Measurements from ENCODE around the gene TCF23.

TCF23 gene

GRCh38 chr2:27152796-27153464, 4.1 kb downstream of the TCF23 start:
- H3K27ac ChIP-seq, result no peak overlapping the region

GRCh38 chr2:27154488-27154887, 5.7 kb downstream of the TCF23 start:
- TF ChIP-seq CTCF (IDR thresholded peaks at IDR 0.05), result no peak

More at GRCh38 chr2:27152796-27153464, 4.1 kb downstream of the TCF23 start:
- no peaks in the 10 kb centered on the region for H3K36me3 ChIP-seq
- TF ChIP-seq CTCF (IDR thresholded peaks at IDR 0.05), result no peak
- no peaks in the 10 kb centered on the region for H3K9me3 ChIP-seq
- H3K4me3 ChIP-seq (ENCODE audit: low read depth in 1 of 2, low read length in 1 of 2), result no peak overlapping the region
- no peaks in the 10 kb centered on the region for H3K27me3 ChIP-seq
- no peaks in the 10 kb centered on the region for H3K4me1 ChIP-seq (ENCODE audit: control insufficient read depth in 1 of 2, insufficient read depth in 1 of 2, low read depth in 1 of 2, low read length in 1 of 2)

GRCh38 chr2:27155069-27155520, 6.3 kb downstream of the TCF23 start:
- Histone ChIP-seq H3K27me3 (no peaks in the 10 kb centered on the region), H3K27ac (no peak overlapping the region), H3K9me3 (no peaks in the 10 kb centered on the region), H3K4me3 (ENCODE audit: low read depth in 1 of 2, low read length in 1 of 2) (no peak overlapping the region), H3K36me3 (no peaks in the 10 kb centered on the region), H3K4me1 (ENCODE audit: control insufficient read depth in 1 of 2, insufficient read depth in 1 of 2, low read depth in 1 of 2, low read length in 1 of 2) (no peaks in the 10 kb centered on the region)
- TF ChIP-seq CTCF (IDR thresholded peaks at IDR 0.05), result no peak

More at GRCh38 chr2:27154488-27154887, 5.7 kb downstream of the TCF23 start:
- Histone ChIP-seq H3K4me3 (ENCODE audit: low read depth in 1 of 2, low read length in 1 of 2) (no peak overlapping the region), H3K27me3 (no peaks in the 10 kb centered on the region), H3K4me1 (ENCODE audit: control insufficient read depth in 1 of 2, insufficient read depth in 1 of 2, low read depth in 1 of 2, low read length in 1 of 2) (no peaks in the 10 kb centered on the region), H3K9me3 (no peaks in the 10 kb centered on the region), H3K27ac (no peak overlapping the region), H3K36me3 (no peaks in the 10 kb centered on the region)

- no peak for TF ChIP-seq CTCF (IDR thresholded peaks at IDR 0.05)
- Histone ChIP-seq H3K4me1 (ENCODE audit: control insufficient read depth in 1 of 2, insufficient read depth in 1 of 2, low read depth in 1 of 2, low read length in 1 of 2) (no peaks in the 10 kb centered on the region), H3K36me3 (no peaks in the 10 kb centered on the region), H3K27ac (no peak overlapping the region), H3K9me3 (no peaks in the 10 kb centered on the region), H3K27me3 (no peaks in the 10 kb centered on the region), H3K4me3 (ENCODE audit: low read depth in 1 of 2, low read length in 1 of 2) (no peak overlapping the region)
These were observed 9.7 kb downstream of the TCF23 start for GRCh38 chr2:27158468-27158867.

- Histone ChIP-seq H3K27ac (no peak overlapping the region), H3K9me3 (no peaks in the 10 kb centered on the region), H3K4me1 (ENCODE audit: control insufficient read depth in 1 of 2, insufficient read depth in 1 of 2, low read depth in 1 of 2, low read length in 1 of 2) (no peaks in the 10 kb centered on the region), H3K36me3 (no peaks in the 10 kb centered on the region), H3K27me3 (no peaks in the 10 kb centered on the region), H3K4me3 (ENCODE audit: low read depth in 1 of 2, low read length in 1 of 2) (no peak overlapping the region)
- no peak for TF ChIP-seq CTCF (IDR thresholded peaks at IDR 0.05)
These were observed 10.5 kb downstream of the TCF23 start for GRCh38 chr2:27159271-27159670.

Measured in neutrophil (primary cell).